H54 (cell line): ENCODE measurements around the gene MBLAC2.

ENCODE experiments used
- DNase-seq: peaks from one replicate; pipeline ENCODE4 v3.0.0; 2011; ENCODE audit warnings: low spot score, mixed read lengths; ENCODE audit not compliant: insufficient read length
- FAIRE-seq: peaks from 3 replicates; lab custom pipeline; 2011; peaks lifted over from hg19 to GRCh38; lab: Jason Lieb, UNC
- POLR2A ChIP-seq: IDR thresholded peaks from 2 replicates; pipeline ENCODE4 v1.6.1; 2011; ENCODE audit warnings: low read depth, mild to moderate bottlenecking, low read length

MBLAC2 gene

DNA sequence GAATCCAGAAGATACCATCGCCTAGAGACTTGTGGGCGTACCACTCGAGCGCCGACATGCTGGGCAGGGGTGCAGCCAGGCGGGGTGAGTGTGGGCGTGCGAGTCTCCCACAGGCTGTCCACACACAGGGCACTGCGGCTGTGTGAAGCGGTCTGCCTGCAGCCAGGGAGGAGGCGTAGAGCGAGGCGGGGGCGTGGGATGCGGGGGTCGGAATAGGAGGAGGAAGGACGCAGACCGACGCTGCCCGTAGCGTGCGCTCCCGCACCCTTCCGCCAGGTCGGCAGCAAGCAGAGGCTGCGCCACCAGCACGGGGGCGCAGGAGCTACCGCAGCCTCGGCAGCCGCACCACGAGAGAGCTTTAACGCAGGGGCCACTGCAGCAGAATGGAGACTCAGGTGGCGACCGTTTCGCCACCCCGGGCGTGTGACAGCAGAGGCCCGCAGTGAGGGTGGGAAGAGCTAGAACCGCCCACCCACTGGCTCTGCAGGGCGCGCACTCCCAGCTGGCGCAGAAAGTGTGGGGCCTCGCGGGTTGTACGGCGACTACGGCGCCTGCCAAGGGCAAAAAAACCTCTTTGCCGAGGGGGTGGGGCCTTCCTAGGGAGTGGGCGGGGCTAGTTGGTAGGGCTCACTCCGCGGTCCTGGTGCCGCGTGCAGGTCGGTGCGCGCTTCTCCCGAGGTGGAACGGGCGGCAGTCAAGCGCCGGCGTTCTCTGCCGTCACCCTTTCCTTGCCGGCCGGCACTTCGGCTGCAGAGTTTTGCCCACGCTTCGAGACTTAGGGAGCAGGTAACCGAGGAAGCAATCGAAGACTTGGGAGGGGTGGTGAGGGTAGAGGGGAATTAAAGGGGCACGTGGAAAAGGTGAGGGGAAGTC, at the start of gene MBLAC2, which contains the start of gene POLR3G:
MBLAC2 (minus strand) TSS at position 537 of the 873 bp plus-strand sequence; CDS start at position 58, 479 bp downstream.
POLR3G (plus strand) TSS at position 630 of the 873 bp plus-strand sequence. CDS start 10,704 bp downstream, outside the sequence.
- no peak for FAIRE-seq

DNA sequence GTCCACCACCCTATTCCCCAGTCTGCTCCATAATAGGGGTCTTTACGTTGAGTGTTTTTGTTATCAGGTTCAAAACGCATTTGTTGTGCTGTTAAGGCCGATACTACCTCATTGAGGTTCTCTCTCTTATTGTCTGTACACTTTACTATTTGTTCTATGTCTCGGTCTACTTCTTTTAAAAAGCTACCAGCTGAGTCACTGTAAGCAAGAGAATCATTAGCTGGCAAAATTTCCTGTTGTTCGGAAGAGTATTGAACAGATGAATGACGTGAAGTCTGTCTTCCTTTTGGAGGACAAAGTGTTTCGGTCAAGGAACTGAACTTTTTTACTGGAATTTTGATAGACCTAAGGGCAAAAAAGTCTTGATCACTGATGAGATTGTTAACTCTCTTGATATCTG, 44.5 kb upstream of the MBLAC2 start:
- FAIRE-seq (no peak), DNase-seq (no peak)
- no peak for TF ChIP-seq POLR2A

More for the DNA sequence above, at the start of gene MBLAC2, which contains the start of gene POLR3G:
- DNase-seq = peak; percentile 79
- peak; percentile 71 for TF ChIP-seq POLR2A

DNA sequence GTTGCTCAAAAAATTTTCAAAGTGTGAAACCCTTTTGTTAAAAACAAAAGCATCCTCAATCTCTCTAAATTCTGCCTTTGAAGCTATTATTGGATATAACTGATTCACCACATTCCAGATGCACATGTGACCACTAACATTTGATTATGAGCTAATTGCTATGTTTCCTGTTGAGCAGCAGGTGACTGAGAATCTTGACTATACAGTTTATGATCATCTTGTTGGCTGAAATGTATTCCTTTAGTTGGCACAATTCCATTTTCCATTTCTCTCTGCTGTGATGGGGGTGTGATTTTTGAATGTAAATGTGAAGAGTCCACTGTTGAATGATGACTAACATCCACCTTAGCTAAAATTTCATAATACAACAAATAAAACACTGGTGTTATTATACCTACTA, 44.1 kb upstream of the MBLAC2 start:
- DNase-seq (no peak), FAIRE-seq (peak; percentile 6)
- no peak for TF ChIP-seq POLR2A

DNA sequence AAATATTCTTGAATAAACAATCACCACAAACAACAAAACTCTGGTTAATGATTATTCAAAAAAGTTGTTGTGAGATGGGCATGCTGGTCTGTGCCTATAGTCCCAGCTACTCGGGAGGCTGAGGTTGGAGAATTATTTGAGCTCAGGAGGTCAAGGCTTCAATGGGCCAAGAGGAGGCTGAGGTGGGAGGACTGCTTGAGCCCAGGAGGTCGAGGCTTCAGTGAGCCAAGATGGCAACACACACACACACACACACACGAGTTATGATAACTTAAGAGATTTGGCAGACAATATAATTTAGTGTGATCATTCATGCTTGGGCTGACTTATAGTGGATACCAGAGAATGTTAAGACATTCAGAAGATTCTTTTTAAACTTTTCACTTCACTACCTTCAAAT, 39.9 kb upstream of the MBLAC2 start:
- no peak for TF ChIP-seq POLR2A
- FAIRE-seq (no peak), DNase-seq (no peak)

DNA sequence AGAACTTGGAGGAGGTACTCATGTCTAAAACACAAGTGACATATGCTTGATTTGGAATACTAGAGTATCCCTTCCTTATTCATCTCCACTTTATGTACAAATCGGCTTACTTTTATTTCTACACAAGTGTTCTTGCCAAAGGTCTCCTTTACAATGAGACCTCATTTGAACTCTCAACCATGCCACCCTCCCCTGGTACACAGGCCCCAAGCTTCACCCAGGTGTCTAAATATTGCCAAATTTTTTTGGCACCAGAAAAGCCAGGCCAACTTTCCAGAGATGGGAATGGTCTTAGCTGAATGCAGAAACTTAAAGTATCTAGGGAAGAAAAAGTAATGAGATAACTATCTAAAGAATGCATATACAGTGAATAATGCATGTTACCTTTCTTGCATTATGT, 35.9 kb upstream of the MBLAC2 start:
- no peak for TF ChIP-seq POLR2A
- FAIRE-seq = no peak
- DNase-seq = no peak

DNA sequence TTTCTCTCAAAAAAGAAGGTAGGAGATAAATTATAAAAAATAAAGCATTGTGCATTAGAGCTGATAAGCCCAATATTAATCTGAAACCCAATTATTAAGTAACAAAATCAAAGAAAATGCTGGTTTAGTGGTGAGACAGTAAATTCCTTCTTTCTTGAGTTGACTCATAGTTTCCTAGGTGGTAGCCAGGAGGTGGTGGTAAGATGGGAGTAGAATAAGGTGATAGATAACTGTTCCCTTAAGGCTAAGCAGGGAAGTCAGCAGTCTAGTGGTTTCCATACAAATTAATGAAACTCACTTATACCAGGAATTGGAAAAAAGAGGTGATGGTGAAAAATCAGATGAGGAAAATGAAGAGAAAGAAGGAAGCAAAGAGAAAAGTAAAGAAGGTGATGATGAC, 31.6 kb upstream of the MBLAC2 start:
- no peak for TF ChIP-seq POLR2A
- no peak for FAIRE-seq

DNA sequence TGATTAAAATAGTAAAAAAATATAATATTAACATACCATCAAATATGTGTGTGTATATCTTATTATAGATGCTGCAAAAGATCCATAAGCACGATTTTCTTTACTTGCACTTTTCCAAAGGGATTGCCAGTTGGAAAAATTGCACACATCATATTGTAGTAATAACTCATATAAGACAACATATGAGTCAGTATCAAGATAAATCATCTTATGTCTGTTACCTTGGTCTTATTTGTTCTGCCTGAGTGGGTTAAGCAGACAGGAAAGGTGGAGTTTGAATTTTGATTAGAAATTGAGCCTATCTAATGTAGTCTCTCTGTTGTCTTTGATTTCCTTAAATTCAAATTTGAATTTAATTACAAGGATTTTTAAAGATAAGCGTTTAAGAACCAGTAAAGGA, 30.2 kb upstream of the MBLAC2 start:
- DNase-seq (no peak), FAIRE-seq (no peak)
- TF ChIP-seq POLR2A = no peak

More for the DNA sequence above, 31.6 kb upstream of the MBLAC2 start:
- DNase-seq = no peak

DNA sequence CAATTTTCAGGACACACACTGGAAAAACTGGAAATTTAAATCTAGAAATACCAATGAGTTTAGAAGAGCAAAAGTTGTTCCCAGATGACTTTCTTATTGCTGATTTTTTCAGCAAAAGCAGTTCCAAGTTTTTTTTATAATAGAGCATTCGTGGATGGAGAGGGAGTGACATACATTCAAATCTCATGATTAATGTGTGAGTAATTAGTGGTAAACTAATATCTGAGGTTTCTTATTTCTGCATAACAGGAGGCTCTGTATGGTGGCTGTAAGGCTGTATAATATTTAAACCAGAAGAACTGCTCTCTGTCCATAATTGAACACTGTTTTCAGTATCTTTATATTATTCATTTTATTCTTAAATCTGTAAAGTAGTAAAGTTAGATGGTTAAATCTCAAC, 29.0 kb upstream of the MBLAC2 start:
- no peak for FAIRE-seq

DNA sequence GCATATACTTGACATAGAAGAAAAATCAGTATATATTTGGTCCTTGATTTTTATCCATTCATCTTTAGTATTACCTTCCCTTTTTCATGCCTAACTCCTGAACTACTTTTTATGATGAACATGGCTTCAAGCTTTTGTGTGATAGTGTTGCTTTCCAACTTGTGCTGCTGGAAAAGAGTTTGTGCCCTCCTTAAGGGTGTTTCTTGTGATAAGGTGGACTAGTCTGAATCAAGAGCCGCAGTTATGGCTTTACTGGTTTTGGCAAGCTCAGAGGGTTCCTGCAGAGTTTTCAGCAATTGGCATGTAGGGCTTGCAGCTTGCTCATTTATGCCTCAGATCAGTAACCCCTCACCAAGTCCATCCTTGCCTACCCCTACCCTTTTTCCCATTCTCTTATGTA, 20.6 kb upstream of the MBLAC2 start:
- no peak for FAIRE-seq

More for the DNA sequence above, 29.0 kb upstream of the MBLAC2 start:
- no peak for DNase-seq
- TF ChIP-seq POLR2A = no peak

DNA sequence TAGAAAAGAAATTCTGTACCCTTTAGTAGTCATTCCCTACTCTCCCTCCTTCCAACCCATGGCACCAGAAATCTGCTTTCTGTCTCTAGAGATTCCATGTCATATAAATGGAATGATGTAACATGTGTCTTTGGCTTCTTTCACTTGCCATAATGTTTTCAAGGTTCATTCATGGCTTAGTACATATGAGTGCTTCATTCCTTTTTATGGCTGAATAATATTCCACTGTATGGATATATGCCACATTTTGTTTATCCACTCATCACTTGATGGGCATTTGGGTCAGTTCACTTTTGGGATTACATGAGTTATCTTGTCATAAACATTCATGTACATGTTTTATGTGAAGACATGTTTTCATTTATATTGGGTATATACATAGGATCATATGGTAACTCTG, 19.5 kb upstream of the MBLAC2 start:
- DNase-seq (no peak), FAIRE-seq (no peak)

More for the DNA sequence above, 20.6 kb upstream of the MBLAC2 start:
- no peak for TF ChIP-seq POLR2A
- DNase-seq = no peak

DNA sequence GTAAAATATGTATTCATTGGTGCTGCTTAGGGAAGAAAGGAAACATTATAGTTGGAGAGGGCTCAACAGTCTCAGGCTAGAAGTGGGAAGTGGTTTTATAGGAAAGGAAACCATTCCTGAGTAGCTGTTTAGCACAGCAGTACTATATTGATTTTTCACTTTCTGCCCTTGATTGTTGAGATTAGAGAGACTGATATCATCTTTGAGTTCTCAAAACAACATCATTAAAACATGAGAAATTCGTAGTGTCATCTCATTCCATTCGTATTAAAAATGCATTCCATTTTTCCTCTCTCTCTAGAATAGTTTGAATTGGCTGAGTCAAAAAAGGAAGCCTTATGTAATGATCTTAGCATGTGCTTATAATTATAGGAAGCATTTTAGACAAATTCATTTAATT, 14.2 kb upstream of the MBLAC2 start:
- peak; percentile 67 for FAIRE-seq
- no peak for DNase-seq
- no peak for TF ChIP-seq POLR2A

More for the DNA sequence above, 19.5 kb upstream of the MBLAC2 start:
- no peak for TF ChIP-seq POLR2A

DNA sequence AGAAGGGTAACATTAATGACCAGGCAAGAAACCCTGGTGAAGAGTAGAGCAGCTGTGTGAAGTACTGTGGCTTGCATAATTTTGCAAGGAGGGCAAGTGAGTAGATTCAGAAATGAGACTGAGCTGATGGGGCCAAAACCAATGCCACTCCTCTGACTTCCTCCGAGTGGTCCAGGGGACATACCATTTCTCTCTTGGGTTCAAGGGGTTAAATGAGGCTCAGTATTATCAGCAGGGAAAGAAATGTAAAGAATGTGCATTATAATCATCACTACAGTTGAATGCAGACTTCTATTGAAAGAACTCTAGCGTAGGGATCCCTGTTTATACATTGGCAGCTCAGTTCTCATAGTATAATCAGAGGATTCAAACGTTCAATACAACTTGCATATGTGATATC, 10.0 kb upstream of the MBLAC2 start:
- FAIRE-seq (no peak), DNase-seq (no peak)
- TF ChIP-seq POLR2A = no peak

DNA sequence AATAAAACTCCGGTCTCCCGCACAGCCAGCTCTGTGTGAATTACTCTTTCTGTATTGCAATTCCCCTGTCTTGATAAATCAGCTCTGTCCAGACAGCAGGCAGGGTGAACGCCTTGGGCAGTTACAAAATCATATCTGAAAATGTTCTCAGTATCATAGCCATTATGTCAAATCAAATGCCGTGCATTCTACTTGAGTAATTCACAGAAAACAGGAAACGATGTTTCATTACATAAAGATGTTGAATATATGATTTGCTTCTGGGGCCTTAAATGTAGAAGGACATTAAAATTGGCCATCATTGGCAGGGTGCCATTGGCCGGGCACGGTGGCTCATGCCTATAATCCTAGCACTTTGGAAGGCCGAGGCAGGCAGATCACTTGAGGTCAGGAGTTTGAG, 8.6 kb upstream of the MBLAC2 start:
- TF ChIP-seq POLR2A = no peak
- DNase-seq (no peak), FAIRE-seq (no peak)

DNA sequence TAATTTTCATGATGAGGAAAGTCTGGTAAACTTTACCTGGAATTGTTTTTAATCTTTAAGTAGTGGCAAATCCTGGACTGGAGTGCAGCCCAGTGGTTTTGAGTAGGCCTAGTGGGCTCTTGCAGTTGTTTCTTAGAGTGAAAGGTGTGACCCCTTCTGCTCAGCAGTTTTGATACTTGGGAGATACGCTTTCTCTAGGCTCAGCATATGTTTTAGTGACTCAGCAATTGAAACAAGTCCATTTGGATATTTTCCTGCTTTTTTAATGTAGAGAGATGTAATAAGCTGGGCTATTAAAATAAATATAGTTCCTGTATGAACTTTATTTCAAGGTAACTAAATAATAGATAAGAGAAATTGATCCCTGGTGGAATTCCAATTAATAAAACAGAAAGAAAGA, 6.1 kb upstream of the MBLAC2 start:
- DNase-seq (no peak), FAIRE-seq (no peak)
- no peak for TF ChIP-seq POLR2A

DNA sequence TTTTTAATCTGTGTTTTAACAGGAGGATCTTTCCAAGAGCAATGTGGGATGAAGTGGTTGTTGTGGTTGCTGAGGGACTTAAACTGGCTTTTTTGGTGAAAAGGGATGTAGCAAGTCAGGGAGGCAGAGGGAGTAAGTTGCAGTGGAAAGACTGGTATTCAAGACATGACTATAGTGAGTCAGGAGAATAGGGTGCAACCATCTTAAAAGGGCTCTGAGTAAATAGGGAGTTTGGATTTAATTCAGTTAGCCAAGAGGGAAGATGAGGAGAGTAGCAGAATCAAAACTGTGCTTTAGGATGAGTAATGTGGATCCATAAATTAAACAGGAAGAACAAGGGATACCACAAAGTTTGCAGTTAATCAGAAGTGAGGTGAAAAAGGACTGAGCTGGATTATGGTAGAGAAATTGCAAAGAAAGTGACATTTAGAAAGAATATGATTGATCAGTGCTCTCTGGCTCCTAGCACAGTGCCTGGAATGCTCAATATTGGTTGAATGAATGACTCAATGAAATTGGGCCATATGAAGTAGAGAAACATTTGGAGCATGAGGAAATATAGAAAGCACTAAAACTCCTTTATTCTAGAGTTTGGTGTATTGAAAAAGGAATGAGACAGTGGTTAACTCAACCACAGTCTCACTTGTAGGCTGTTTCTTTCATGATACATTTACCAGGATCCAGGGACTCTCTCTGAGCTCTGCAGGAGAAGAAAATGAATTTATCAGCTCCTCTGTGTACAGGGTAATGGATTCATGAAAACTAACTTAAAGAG, 5.2 kb upstream of the MBLAC2 start:
- FAIRE-seq (no peak), DNase-seq (no peak)
- no peak for TF ChIP-seq POLR2A
